Measurements from ENCODE around the gene RPS16.
"Not testable (repeated sequence)": the region's sequence is repeated elsewhere in the genome, so short reads cannot be mapped to it uniquely, and the experiment has no call there.

The RPS16 gene

GRCh38 chr19:39435499-39436349 lies at the start of gene RPS16:
RPS16 (minus strand) TSS chr19:39435949; CDS start chr19:39435895, 54 bp downstream.
- peak; percentile 99 for DNase-seq (ENCODE audit: low read depth)

- DNase-seq (ENCODE audit: low read depth): no peak
These were observed 47.4 kb upstream of the RPS16 start for GRCh38 chr19:39483141-39483540.

- DNase-seq (ENCODE audit: low read depth): no peak
These were observed 45.9 kb upstream of the RPS16 start for GRCh38 chr19:39481676-39482075.

- no peak for DNase-seq (ENCODE audit: low read depth)
These were observed 45.4 kb upstream of the RPS16 start for GRCh38 chr19:39481229-39481545.

GRCh38 chr19:39480337-39481228 lies 44.8 kb upstream of the RPS16 start, which contains the start of gene TIMM50:
TIMM50 (plus strand) TSS chr19:39480838; CDS start chr19:39480854, 16 bp downstream.
- peak; percentile 97 for DNase-seq (ENCODE audit: low read depth)

GRCh38 chr19:39479916-39480315 lies 44.2 kb upstream of the RPS16 start:
- DNase-seq (ENCODE audit: low read depth): no peak

- DNase-seq (ENCODE audit: low read depth): not testable (repeated sequence)
These were observed 43.6 kb upstream of the RPS16 start for GRCh38 chr19:39479319-39479801.

- no peak for DNase-seq (ENCODE audit: low read depth)
These were observed 40.0 kb upstream of the RPS16 start for GRCh38 chr19:39475748-39476147.

GRCh38 chr19:39474139-39474620 lies 38.4 kb upstream of the RPS16 start:
- DNase-seq (ENCODE audit: low read depth): peak; percentile 58

GRCh38 chr19:39473443-39473960 lies 37.8 kb upstream of the RPS16 start:
- DNase-seq (ENCODE audit: low read depth): no peak

GRCh38 chr19:39472746-39473442 lies 37.1 kb upstream of the RPS16 start:
- no peak for DNase-seq (ENCODE audit: low read depth)

GRCh38 chr19:39471756-39472536 lies 36.2 kb upstream of the RPS16 start:
- DNase-seq (ENCODE audit: low read depth): no peak

GRCh38 chr19:39470724-39471339 lies 35.1 kb upstream of the RPS16 start:
- no peak for DNase-seq (ENCODE audit: low read depth)

GRCh38 chr19:39469567-39469966 lies 33.8 kb upstream of the RPS16 start:
- DNase-seq (ENCODE audit: low read depth): no peak

GRCh38 chr19:39469036-39469435 lies 33.3 kb upstream of the RPS16 start:
- no peak for DNase-seq (ENCODE audit: low read depth)

GRCh38 chr19:39467941-39468340 lies 32.2 kb upstream of the RPS16 start:
- no peak for DNase-seq (ENCODE audit: low read depth)

- no peak for DNase-seq (ENCODE audit: low read depth)
These were observed 30.4 kb upstream of the RPS16 start for GRCh38 chr19:39465956-39466747.

- DNase-seq (ENCODE audit: low read depth): no peak
These were observed 27.7 kb upstream of the RPS16 start for GRCh38 chr19:39463403-39463802.

GRCh38 chr19:39451257-39451656 lies 15.5 kb upstream of the RPS16 start:
- not testable (repeated sequence) for DNase-seq (ENCODE audit: low read depth)
